Testis (tissue), 3 donors: ENCODE data around the gene CDH10. TPM values are rescaled to one million over a fixed set of nuclear protein-coding genes. Genes with fewer than 3 reads are reported as not detected.

Source experiments
- DNase-seq: peaks from one replicate; pipeline ENCODE4 v3.0.0-alpha.2; 2019
- H3K27ac ChIP-seq, 2 donors: fragments of 200-600 bp; sonication (generic); one replicate each; pipeline ENCODE4 v1.5.1; 2019
- H3K27me3 ChIP-seq: fragments of 200-600 bp; sonication (generic); one replicate; pipeline ENCODE4 v1.5.1; 2019
- H3K36me3 ChIP-seq: fragments of 200-600 bp; sonication (generic); one replicate; pipeline ENCODE4 v1.5.1; 2017; ENCODE audit warnings: low read depth; ENCODE audit errors: missing control alignments
- H3K4me1 ChIP-seq: fragments of 200-600 bp; sonication (generic); one replicate; pipeline ENCODE4 v1.5.1; 2019
- H3K4me3 ChIP-seq, 2 donors: fragments of 200-600 bp; sonication (generic); one replicate each; pipeline ENCODE4 v1.5.1; 2017 to 2019
- H3K9me3 ChIP-seq: fragments of 200-600 bp; sonication (generic); one replicate; pipeline ENCODE4 v1.5.1; 2017
- POLR2A ChIP-seq: fragments of 450-650 bp; IDR thresholded peaks from one replicate; pipeline ENCODE4 v1.6.1; 2017; ENCODE audit warnings: antibody characterized with exemption, mild to moderate bottlenecking, moderate library complexity
- WGBS, 2 donors: methylation state at CpG; one replicate each; pipeline ENCODE4 v1.1.5; 2018; 5-methylcytosine and 5-hydroxymethylcytosine counted together
- intact Hi-C: fragments of 100-400 bp; cut with DNase I; formaldehyde crosslinking; loops from one replicate; pipeline ENCODE4 v1.15.1; 2023; ENCODE audit warnings: low total_unique reads
- polyA plus RNA-seq: library from polyadenylated mRNA; stranded (reverse); fragments of 350-450 nt; fragmentation: Illumina TruSeq; extraction: RNeasy Lipid Tissue Mini Kit (QIAGEN cat#74804); gene quantifications from one replicate; pipeline ENCODE4 v1.2.3, GENCODE V29; 2014; ENCODE audit warnings: low read depth, low replicate concordance; ENCODE audit not compliant: insufficient read depth
- total RNA-seq, 2 donors: library from RNA; depleted of rRNA; stranded (reverse); fragments of >200 nt; gene quantifications; one replicate each; pipeline ENCODE4 v1.2.3, GENCODE V29; 2016
- TF ChIP-seq, protein P1 (sequence below), 3 experiments: fragments of 450-650 bp in 2 of 3; fragments of 200-600 bp in 1 of 3; sonication (generic) in 1 of 3; IDR thresholded peaks; one replicate each; pipeline ENCODE4 v1.5.1; 2016 to 2019; ENCODE audit warnings: antibody characterized with exemption in 3 of 3, mild to moderate bottlenecking in 2 of 3, moderate library complexity in 1 of 3

Gene CDH10
- total and polyA plus RNA-seq, 3 donors from 2014 or later = 0.74 to 1.4 (median 0.84) TPM

GRCh38 chr5:24649531-24649930, 4.8 kb upstream of the CDH10 start:
- Histone ChIP-seq H3K27me3 (no peaks in the 10 kb centered on the region), H3K36me3 (no peaks in the 10 kb centered on the region), H3K4me3 (no peak overlapping the region), H3K4me1 (peaks cover 5% of the 10 kb centered on the region), H3K9me3 (no peaks in the 10 kb centered on the region), H3K27ac (no peak overlapping the region)
- no peak for TF ChIP-seq POLR2A
- TF ChIP-seq, protein P1, sequence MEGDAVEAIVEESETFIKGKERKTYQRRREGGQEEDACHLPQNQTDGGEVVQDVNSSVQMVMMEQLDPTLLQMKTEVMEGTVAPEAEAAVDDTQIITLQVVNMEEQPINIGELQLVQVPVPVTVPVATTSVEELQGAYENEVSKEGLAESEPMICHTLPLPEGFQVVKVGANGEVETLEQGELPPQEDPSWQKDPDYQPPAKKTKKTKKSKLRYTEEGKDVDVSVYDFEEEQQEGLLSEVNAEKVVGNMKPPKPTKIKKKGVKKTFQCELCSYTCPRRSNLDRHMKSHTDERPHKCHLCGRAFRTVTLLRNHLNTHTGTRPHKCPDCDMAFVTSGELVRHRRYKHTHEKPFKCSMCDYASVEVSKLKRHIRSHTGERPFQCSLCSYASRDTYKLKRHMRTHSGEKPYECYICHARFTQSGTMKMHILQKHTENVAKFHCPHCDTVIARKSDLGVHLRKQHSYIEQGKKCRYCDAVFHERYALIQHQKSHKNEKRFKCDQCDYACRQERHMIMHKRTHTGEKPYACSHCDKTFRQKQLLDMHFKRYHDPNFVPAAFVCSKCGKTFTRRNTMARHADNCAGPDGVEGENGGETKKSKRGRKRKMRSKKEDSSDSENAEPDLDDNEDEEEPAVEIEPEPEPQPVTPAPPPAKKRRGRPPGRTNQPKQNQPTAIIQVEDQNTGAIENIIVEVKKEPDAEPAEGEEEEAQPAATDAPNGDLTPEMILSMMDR (IDR thresholded peaks at IDR 0.05) = no peak
- WGBS, 2 donors = 48 to 64% methylated on average over 3 of the region's 3 CpGs
- no peak for DNase-seq
- intact Hi-C loops = no loop called here

DNA sequence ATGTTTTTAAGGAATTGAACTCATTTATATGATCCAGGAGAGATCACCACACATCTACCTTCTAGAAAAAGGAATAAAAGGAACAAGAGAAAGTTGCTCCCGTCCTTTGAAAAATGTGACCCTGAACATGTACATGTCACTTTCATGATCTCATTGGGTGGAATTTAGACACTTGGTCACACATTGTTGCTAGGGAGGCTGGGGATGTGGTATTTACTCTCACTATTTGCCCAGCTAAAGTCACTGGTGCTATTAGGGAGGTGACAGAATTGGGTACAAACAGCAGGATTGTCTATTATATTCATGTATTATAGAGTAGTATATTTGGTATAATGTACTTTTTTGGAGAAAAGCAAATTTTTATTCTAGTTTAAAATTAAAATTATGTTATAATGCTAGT, 2.1 kb upstream of the CDH10 start:
- H3K27me3 ChIP-seq = no peaks in the 10 kb centered on the region
- 97 to 100% methylated on average over 1 of the region's 1 CpG for WGBS, 2 donors
- H3K9me3 ChIP-seq = no peaks in the 10 kb centered on the region
- no peak overlapping the region for H3K4me3 ChIP-seq
- TF ChIP-seq, protein P1 (IDR thresholded peaks at IDR 0.05) = no peak
- no peak for TF ChIP-seq POLR2A
- no peaks in the 10 kb centered on the region for H3K36me3 ChIP-seq
- DNase-seq = no peak
- H3K27ac ChIP-seq = no peak overlapping the region
- intact Hi-C loops = no loop called here
- H3K4me1 ChIP-seq = peaks cover 5% of the 10 kb centered on the region

DNA sequence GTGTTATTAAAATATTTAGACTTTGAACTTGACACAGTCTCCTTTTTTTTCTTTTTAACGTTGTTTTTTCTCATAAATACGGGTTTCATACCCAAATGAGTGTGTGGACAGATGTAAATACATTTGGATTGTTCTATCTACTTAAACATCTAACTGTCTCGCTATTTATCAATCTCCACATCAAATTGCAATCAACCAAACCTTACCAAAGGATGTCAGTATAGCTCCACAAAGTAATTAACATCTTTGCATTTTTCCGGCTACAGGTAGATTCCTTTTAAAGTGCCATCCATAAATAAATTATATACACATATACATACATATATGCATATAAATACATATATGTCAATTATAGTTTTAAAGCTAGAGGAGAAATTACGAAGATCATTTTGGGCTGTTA, 705 bp upstream of the CDH10 start:
- no peaks in the 10 kb centered on the region for H3K9me3 ChIP-seq
- intact Hi-C loops = no loop called here
- TF ChIP-seq, protein P1 (IDR thresholded peaks at IDR 0.05) = no peak
- TF ChIP-seq POLR2A = no peak
- H3K27me3 ChIP-seq = no peaks in the 10 kb centered on the region
- H3K4me3 ChIP-seq = no peak overlapping the region
- 33 to 44% methylated on average over 5 of the region's 5 CpGs for WGBS, 2 donors
- peaks cover 5% of the 10 kb centered on the region for H3K4me1 ChIP-seq
- no peaks in the 10 kb centered on the region for H3K36me3 ChIP-seq
- no peak overlapping the region for H3K27ac ChIP-seq
- DNase-seq = no peak

GRCh38 chr5:24643880-24644279, 898 bp downstream of the CDH10 start:
- no peak overlapping the region for H3K27ac ChIP-seq
- H3K4me1 ChIP-seq = peaks cover 5% of the 10 kb centered on the region
- no peaks in the 10 kb centered on the region for H3K27me3 ChIP-seq
- 48 to 63% methylated on average over 2 of the region's 2 CpGs for WGBS, 2 donors
- H3K36me3 ChIP-seq = no peaks in the 10 kb centered on the region
- intact Hi-C loops = no loop called here
- H3K4me3 ChIP-seq = peak overlapping the region in 1 of 2 donors; percentile 25
- no peak for DNase-seq
- no peaks in the 10 kb centered on the region for H3K9me3 ChIP-seq
- TF ChIP-seq POLR2A = no peak
- TF ChIP-seq, protein P1 (IDR thresholded peaks at IDR 0.05) = no peak

DNA sequence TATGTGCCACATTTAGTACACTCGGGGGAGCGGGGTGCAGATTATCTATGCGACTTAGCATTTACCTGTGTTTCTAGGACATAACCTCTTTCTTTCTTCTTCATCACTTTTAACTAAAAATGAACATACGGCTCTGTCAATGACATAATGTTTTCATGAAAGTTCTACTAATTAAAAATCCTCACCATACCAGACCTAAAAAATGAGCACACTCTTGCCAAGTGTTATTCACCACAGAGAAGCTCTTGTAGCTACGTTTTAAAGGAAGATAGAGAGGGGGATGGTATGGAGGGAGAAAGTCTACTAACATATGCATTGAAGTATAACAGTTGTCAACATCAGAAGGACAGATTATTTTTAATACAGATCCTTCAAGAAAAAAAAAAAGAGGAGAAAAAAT, 1.6 kb downstream of the CDH10 start:
- WGBS, 2 donors = 48 to 51% methylated on average over 5 of the region's 5 CpGs
- Histone ChIP-seq H3K4me3 (no peak overlapping the region), H3K9me3 (no peaks in the 10 kb centered on the region), H3K27me3 (no peaks in the 10 kb centered on the region), H3K4me1 (peaks cover 5% of the 10 kb centered on the region), H3K27ac (no peak overlapping the region), H3K36me3 (no peaks in the 10 kb centered on the region)
- DNase-seq = no peak
- intact Hi-C loops = no loop called here
- no peak for TF ChIP-seq POLR2A
- TF ChIP-seq, protein P1 (IDR thresholded peaks at IDR 0.05) = no peak
